DMS 273 (cell line): Measurements from ENCODE around the gene NOX3.
"Not testable (repeated sequence)": the region's sequence is repeated elsewhere in the genome, so short reads cannot be mapped to it uniquely, and the experiment has no call there.

Source experiments
- DNase-seq: peaks from one replicate; lab custom pipeline; 2025; ENCODE audit not compliant: unreplicated experiment; lab: John Stamatoyannopoulos, UW

Gene NOX3, protein sequence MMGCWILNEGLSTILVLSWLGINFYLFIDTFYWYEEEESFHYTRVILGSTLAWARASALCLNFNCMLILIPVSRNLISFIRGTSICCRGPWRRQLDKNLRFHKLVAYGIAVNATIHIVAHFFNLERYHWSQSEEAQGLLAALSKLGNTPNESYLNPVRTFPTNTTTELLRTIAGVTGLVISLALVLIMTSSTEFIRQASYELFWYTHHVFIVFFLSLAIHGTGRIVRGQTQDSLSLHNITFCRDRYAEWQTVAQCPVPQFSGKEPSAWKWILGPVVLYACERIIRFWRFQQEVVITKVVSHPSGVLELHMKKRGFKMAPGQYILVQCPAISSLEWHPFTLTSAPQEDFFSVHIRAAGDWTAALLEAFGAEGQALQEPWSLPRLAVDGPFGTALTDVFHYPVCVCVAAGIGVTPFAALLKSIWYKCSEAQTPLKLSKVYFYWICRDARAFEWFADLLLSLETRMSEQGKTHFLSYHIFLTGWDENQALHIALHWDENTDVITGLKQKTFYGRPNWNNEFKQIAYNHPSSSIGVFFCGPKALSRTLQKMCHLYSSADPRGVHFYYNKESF

DNA sequence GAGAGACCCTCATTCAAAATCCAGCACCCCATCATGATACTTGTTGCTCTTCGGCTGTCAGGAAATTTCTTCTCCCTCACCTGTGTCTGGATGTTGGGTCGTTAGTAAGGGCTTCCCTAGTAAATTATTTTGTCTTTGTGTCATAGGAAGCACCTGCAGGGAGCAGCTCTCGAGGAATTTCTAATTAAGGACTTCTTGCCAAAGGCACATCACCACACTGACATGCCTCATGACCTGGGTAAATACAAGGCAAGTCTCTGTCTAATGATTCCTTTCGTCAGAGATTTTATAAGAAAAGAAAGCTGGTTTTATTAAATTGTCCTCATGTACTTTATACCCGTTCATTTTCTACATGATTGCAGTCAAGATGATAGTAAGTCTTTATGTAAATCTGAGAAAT, at the start of gene NOX3:
Gene NOX3, minus strand, starts transcription at position 74 of the 400 bp plus-strand sequence. Its CDS starts 39 bp downstream, at position 35.
- DNase-seq, result no peak

DNA sequence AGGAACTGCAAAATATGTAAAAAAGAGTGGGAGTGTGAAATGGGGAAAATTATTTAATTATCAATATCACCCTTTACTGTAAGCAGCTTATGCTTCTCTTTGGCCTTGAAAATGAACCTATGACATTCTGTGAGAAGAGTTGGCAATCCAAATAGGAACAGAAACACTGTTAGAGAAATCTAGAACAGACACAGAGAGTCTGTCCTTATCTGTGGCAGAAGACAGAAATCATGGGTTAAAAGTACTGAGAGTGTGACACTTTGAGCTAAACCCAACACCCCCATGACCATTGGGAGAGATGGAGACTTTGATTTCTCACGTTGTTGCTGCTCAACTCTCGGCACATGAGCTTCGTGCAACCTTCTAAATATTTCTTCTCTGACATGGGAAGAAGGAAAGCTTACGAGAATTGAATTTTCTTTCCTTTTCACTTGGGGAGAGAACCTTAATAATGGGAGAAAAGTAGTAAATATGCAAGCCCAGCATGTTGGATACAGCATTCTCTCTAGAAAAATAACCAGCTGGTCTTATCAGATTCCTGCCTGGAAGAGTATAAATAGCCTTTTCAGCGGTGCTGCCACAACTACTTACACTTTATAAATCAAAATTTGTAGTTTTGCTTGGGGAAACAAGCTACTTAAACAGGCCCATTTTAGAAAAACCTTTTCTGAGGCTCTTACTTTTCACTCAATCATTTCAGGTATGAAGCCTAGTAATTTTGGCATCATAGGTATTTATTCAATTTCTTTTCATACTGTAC, 49.4 kb upstream of the NOX3 start:
- no peak for DNase-seq

DNA sequence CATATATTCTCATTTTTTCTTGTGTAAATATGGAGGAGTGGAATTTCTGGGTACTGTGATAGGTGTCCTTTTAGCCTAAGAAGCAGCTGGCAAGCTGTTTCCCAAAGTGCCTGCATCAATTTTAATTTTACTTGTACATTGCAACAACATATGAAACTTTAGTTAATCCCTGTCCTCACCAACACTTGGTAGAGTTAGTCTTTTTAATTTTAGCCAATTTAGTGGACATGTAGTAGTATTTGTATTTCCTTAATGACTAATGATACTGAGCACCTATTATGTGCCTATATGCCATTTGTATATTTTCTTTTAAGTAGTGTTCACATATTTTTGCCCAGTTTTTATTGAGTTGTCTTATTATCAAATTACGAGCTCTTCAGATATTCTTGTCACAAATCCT, 46.8 kb upstream of the NOX3 start:
- no peak for DNase-seq

GRCh38 chr6:155499574-155499973, 43.9 kb upstream of the NOX3 start:
- no peak for DNase-seq

DNA sequence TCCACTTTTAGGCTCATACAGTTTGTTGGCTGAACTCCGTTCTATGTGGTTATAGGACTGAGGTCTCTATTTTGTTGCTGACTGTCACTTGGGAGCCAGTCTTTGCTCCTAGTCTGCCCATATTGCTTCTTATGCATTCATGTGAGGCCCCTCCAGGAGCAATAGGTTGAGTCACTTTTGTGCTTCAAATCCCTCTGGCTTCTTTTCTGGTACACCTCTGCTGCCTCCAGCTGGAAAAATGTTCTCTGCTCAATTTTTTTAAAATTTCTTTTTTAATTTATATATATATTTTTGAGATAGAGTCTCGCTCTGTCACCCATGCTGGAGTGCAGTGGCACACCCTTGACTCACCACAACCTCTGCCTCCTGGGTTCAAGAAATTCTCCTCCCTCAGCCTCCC, 42.7 kb upstream of the NOX3 start:
- DNase-seq, result no peak

DNA sequence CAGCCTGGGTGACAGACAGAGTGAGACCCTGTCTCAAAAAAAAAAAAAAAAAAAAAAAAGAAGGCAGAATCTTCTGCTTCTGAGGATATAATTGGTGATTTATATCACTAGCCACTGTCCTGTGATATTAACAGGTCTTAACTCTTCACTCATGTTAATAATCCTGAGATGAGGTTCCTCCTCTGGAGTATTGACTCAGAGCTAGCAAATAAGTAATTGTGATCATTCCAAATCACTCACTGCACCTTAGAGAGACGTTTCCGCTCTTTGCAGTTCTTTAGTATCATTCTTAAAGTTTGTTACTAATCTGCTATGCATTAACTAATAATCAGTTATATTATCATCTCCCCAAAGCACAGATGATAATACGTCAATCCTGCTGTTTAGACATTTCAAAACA, 41.6 kb upstream of the NOX3 start:
- no peak for DNase-seq

- peak; percentile 36 for DNase-seq
Observed at GRCh38 chr6:155495011-155495768, 39.6 kb upstream of the NOX3 start.

GRCh38 chr6:155493694-155494143, 38.1 kb upstream of the NOX3 start:
- DNase-seq, result no peak

- no peak for DNase-seq
Observed at GRCh38 chr6:155493026-155493693, 37.5 kb upstream of the NOX3 start.

DNA sequence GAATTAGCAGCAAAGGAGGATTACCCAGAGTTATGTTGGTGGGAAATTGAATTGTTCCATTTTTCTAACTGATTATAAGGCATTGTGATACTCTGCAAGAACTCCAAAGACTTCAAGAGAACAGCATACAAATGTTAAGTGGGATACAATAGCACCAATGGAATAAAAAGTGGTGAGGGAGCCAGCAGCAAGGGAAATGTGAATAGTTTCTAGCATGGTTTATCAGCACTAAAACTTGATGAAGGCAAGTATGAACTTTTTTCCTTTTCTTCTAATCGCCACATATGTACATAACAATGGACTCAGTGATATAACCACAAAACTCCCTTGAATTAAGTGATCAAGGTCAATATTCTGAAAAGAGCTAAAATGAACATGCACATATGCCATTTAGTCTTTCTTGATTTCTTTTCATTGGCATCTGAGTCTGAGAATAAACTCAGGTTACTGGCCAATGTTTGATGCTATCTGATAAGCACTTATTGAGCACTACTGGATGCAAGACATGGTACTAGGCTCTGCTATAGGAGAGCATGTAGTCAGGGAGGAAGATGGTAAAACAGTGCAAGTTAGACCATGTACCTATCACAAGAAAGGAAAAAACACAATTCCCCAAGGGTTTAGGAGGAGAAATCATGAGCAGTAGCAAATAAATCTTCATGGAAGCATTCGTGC, 36.6 kb upstream of the NOX3 start:
- DNase-seq, result no peak

DNA sequence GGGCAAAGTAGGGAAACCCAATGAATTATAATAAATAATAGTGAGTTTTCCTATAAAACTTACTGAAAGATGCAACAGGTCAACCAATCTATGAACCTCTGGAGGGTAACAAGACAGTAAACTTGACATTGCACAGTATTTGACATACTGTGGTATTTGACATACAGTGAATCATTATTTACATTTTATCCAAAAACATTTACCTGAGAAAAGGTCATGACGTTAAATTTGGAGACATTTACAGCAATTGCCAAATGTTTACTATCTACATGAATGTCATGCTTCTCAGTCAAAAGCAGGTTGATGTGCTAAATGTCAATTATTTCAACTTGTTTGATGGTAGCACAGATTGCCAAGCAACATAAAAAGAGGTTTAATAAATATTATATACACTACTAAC, 35.8 kb upstream of the NOX3 start:
- no peak for DNase-seq

DNA sequence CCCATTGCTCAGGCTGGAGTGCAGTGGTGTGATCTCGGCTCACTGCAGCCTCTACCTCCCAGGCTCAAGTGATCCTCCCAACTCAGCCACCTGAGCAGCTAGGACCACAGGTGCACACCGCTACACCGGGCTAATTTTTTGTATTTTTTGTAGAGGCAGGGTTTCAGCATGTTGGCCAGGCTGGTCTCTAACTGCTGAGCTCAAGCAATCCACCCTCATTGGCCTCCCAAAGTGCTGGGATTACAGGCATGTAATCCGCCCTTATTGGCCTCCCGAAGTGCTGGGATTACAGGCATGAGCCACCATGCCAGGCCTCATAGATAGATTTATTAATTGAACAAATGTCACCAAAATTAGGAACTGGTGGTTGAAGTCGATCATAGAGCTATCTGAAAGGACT, 32.6 kb upstream of the NOX3 start:
- not testable (repeated sequence) for DNase-seq

DNA sequence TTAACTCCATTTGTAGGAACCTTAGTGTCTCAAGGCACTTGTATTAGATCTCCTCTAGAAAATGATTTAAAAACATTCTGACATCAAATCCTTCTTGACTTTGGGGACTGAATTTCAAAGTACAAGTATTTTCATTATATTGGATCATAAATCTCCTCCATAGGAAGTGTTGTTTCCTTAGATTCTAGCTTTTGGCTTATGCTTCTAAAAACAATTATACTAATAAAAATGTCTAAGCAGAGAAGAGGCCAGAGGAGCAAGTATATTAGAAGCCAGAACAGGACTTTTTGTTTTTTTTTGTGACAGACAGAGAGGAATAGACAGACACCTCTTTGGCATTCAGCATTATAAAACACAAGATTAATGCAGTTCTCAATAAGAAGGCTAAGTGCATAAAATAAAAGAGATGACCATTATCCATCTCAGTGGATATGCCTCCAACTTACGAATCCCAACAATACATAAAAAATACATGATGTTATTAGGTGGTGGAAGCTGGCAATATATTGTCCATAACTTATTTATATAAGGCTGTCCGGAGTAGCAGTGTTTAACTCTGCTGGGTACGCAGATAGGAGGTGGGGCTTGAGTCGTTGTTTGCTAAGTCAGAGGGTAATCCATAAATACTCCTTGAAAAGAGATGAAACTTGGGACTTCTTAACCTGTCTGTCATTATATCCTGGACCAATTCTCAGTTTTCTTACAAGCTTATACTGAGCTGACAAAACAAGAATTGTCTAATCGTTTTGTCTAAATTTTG, 31.9 kb upstream of the NOX3 start:
- no peak for DNase-seq

DNA sequence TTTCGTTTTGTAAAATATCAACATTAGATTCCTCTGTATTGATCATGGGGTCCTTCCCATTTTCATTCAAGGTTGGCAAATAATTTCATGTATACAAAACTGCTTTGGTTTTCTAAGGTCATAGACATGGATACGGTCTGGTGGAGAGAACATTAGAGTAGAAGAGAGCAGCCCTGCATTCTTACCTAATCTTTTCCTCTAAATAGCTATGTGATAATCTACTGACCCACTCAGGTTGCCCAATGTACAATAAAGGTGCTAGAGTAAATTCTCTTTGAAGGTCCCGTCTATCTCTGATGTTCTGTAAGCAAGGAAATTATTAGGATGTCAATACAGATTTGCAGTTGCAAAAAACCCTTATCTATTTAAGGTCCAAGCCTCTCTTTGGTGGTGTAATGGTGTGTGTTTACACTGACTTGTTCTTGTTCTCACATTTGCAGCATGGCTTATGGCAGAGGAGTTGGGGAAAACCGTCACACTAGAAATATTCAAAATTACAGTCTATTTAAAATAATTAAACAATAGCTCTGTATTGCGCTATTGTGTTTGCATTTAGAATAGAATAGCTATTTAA, 31.2 kb upstream of the NOX3 start:
- no peak for DNase-seq

DNA sequence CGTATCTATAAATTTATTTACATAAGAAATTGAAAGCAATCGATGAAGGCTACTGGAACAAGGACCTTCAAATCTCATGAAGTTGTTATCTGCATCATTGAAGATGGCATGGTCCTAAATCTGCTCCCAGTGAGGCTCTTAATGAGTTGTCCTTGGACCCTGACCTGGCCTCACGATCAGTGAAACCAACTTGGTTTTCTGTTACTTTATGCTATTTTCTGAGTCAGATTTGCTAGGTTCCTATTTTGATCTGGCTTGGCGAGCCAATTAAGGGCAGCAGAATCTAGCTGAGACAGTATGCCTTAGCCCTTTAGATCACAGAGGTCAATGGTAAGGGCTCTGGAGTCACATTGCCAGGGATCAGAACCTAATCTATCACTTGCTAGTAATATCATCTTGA, 30.1 kb upstream of the NOX3 start:
- no peak for DNase-seq

DNA sequence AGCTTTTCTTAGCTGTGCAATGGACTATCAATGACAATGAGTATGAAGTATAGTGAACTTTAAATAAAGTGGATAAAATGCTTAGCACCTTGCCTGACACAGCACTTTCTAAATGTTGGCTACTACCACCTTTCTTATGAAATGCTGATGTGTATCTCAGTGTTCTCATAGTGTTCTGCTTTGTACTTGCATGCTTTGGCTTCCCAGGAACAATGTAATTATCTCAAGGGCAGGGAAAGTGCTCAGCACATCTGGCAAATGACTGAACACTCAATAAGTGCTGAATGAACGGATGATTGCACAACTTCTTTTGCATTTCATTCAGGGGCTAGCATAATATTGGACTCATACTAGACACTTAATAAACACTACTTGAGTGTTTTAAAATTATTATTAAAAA, 28.2 kb upstream of the NOX3 start:
- DNase-seq, result no peak

DNA sequence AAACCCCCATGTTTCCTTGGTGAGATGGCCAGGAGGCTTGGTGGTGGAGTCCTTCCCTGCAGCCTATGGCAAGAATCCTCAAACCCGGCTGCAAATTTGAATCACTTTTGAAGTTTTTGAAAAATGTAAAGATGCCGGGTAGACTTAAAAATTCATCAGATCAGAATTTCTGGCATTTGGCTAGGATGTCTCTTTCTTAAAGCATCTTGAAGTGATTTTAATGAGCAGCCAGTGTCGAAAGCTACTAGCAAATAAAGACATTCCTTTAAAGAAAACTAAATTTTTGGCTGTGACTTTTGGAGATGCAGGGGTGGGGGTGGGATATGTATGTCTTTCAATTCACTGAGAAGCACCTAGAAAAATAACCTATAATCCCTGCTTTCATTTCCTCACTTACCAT, 25.6 kb upstream of the NOX3 start:
- no peak for DNase-seq

GRCh38 chr6:155473741-155474140, 18.1 kb upstream of the NOX3 start:
- no peak for DNase-seq

GRCh38 chr6:155472886-155473285, 17.2 kb upstream of the NOX3 start:
- DNase-seq, result no peak
